Hepatocyte (in vitro differentiated cells): ENCODE results near the gene MSANTD2. TPM values are rescaled to one million over a fixed set of nuclear protein-coding genes. Genes with fewer than 3 reads are reported as not detected.

Experiments
- DNase-seq: peaks from one replicate; pipeline ENCODE4 v3.0.0-alpha.2; 2016; ENCODE audit warnings: low spot score
- H2AFZ ChIP-seq: fragments of 200-600 bp; sonication (generic); 2 replicates; pipeline ENCODE4 v1.6.0; 2016; ENCODE audit warnings: antibody characterized with exemption, mild to moderate bottlenecking
- H3K27ac ChIP-seq: fragments of 200-600 bp; sonication (generic); 2 replicates; pipeline ENCODE4 v1.5.1; 2016; ENCODE audit warnings: mild to moderate bottlenecking
- H3K27me3 ChIP-seq: fragments of 200-600 bp; sonication (generic); 2 replicates; pipeline ENCODE4 v1.6.1; 2016
- H3K36me3 ChIP-seq: fragments of 200-600 bp; sonication (generic); replicated peaks from 2 replicates; pipeline ENCODE4 v1.5.1; 2016; ENCODE audit warnings: low read depth; ENCODE audit not compliant: insufficient read depth
- H3K4me1 ChIP-seq: fragments of 200-600 bp; sonication (generic); 2 replicates; pipeline ENCODE4 v1.5.1; 2016; ENCODE audit warnings: mild to moderate bottlenecking, moderate library complexity; ENCODE audit not compliant: insufficient read depth
- H3K4me2 ChIP-seq: fragments of 200-600 bp; sonication (generic); 2 replicates; pipeline ENCODE4 v1.6.0; 2016
- H3K4me3 ChIP-seq: fragments of 200-600 bp; sonication (generic); 2 replicates; pipeline ENCODE4 v1.5.1; 2016; ENCODE audit warnings: mild to moderate bottlenecking
- H3K79me2 ChIP-seq: fragments of 200-600 bp; sonication (generic); 2 replicates; pipeline ENCODE4 v1.6.0; 2017; ENCODE audit warnings: mild to moderate bottlenecking
- H3K9me2 ChIP-seq: fragments of 200-600 bp; sonication (generic); replicated peaks from 2 replicates; pipeline ENCODE4 v1.6.0; 2017; ENCODE audit warnings: mild to moderate bottlenecking; ENCODE audit not compliant: insufficient read depth
- H3K9me3 ChIP-seq: fragments of 200-600 bp; sonication (generic); 2 replicates; pipeline ENCODE4 v1.5.1; 2016; ENCODE audit warnings: low read depth, mild to moderate bottlenecking
- H4K20me1 ChIP-seq: fragments of 200-600 bp; sonication (generic); 2 replicates; pipeline ENCODE4 v1.6.0; 2016; ENCODE audit warnings: mild to moderate bottlenecking; ENCODE audit not compliant: insufficient read depth, poor library complexity, severe bottlenecking
- EZH2 ChIP-seq: fragments of 200-600 bp; sonication (generic); IDR thresholded peaks from 2 replicates; pipeline ENCODE4 v1.6.1; 2016; ENCODE audit warnings: antibody characterized with exemption, mild to moderate bottlenecking, borderline replicate concordance
- EZH2phosphoT487 ChIP-seq: fragments of 200-600 bp; sonication (generic); IDR thresholded peaks from one replicate; pipeline ENCODE4 v1.6.1; 2018; ENCODE audit warnings: antibody characterized with exemption, mild to moderate bottlenecking, low read depth, moderate library complexity; ENCODE audit not compliant: unreplicated experiment, severe bottlenecking
- WGBS: methylation state at CpG from one replicate; pipeline ENCODE4 v1.1.6; 2016; ENCODE audit warnings: low lambda C conversion rate; ENCODE audit errors: missing lambda C conversion rate; 5-methylcytosine and 5-hydroxymethylcytosine counted together
- polyA plus RNA-seq: library from polyadenylated mRNA; unstranded; fragments of >200 nt; fragmentation: Nextera tagmentation; extraction: Ambion mirVana; gene quantifications from 2 replicates; pipeline ENCODE4 v1.2.1, GENCODE V29; 2016
- total RNA-seq: library from RNA; depleted of rRNA; stranded (reverse); fragments of >200 nt; gene quantifications from 2 replicates; pipeline ENCODE4 v1.2.3, GENCODE V29; 2014
- TF ChIP-seq, protein P1 (sequence below): fragments of 200-600 bp; sonication (generic); IDR thresholded peaks from 2 replicates; pipeline ENCODE4 v1.5.1; 2016; ENCODE audit warnings: antibody characterized with exemption, mild to moderate bottlenecking; ENCODE audit not compliant: poor library complexity

Gene MSANTD2
- total and polyA plus RNA-seq, 2 experiments from 2014 or later: 11.2 to 18.3 TPM

DNA sequence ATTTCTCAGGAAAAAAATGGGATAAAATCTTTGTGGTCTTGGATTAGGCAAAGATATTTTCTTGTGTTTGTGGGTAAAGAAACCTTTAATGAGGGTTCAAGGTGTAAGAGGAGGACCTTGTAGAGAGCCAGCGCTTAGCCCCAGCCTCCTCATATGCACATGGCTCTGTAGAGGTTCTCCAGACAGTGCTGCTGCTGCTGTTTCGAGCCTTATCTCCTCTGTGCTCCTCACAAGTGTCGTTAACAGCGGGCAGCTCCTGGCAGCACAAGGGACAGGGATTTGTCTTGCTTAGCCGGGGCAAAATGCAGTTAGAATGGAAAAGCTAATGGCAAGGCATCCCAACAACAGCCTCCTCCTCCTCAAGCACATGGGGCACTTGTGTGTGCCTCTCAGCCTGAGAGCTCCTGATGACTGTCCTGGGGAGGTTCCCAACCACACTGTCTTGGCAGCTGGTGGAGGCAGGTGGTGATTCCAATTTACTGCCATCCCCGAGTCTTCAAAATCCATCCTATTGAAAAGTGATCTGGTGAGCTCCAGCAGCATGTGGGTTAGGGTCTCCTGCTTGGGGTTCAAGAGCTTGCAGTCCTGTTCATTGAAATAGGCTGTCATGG, 7.6 kb upstream of the MSANTD2 start:
- no peak for DNase-seq
- Histone ChIP-seq H3K9me3 (no peaks in the 10 kb centered on the region), H3K36me3 (no peaks in the 10 kb centered on the region), H3K4me1 (no peaks in the 10 kb centered on the region), H3K27me3 (peaks cover 2% of the 10 kb centered on the region), H3K79me2 (no peaks in the 10 kb centered on the region), H4K20me1 (no peaks in the 10 kb centered on the region), H3K4me2 (no peak overlapping the region), H3K4me3 (no peak overlapping the region), H3K9me2 (no peaks in the 10 kb centered on the region), H2AFZ (no peak overlapping the region), H3K27ac (no peak overlapping the region)
- WGBS: 69% methylated on average over 6 of the region's 6 CpGs
- TF ChIP-seq, protein P1, sequence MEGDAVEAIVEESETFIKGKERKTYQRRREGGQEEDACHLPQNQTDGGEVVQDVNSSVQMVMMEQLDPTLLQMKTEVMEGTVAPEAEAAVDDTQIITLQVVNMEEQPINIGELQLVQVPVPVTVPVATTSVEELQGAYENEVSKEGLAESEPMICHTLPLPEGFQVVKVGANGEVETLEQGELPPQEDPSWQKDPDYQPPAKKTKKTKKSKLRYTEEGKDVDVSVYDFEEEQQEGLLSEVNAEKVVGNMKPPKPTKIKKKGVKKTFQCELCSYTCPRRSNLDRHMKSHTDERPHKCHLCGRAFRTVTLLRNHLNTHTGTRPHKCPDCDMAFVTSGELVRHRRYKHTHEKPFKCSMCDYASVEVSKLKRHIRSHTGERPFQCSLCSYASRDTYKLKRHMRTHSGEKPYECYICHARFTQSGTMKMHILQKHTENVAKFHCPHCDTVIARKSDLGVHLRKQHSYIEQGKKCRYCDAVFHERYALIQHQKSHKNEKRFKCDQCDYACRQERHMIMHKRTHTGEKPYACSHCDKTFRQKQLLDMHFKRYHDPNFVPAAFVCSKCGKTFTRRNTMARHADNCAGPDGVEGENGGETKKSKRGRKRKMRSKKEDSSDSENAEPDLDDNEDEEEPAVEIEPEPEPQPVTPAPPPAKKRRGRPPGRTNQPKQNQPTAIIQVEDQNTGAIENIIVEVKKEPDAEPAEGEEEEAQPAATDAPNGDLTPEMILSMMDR: no peak
- no peak for TF ChIP-seq EZH2
- no peak for TF ChIP-seq EZH2phosphoT487

DNA sequence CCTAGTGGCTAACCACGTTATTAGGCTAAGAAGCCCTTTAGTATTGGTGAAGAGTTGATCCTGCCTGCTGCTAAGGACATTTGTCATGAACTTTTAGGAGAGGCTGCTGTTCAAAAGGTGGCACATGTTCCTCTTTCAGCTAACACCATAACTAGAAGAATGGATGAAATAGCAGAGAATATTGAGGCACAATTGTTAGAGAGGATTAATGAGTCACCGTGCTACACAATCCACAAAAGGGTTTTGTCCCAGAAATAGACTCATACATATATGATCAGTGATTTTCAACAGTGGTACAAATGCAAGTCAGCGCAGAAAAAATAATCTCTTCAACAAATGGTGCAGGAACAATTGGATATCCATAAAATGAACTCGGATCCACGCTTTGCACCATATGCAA, 7.0 kb upstream of the MSANTD2 start:
- Histone ChIP-seq H3K27me3 (no peaks in the 10 kb centered on the region), H4K20me1 (no peaks in the 10 kb centered on the region), H3K9me2 (no peaks in the 10 kb centered on the region), H3K4me2 (no peak overlapping the region), H3K79me2 (no peaks in the 10 kb centered on the region), H3K4me3 (no peak overlapping the region), H3K4me1 (no peaks in the 10 kb centered on the region), H3K36me3 (no peaks in the 10 kb centered on the region), H3K9me3 (no peaks in the 10 kb centered on the region), H3K27ac (no peak overlapping the region), H2AFZ (no peak overlapping the region)
- no peak for DNase-seq
- 93% methylated on average over 5 of the region's 5 CpGs for WGBS
- TF ChIP-seq, protein P1: no peak
- TF ChIP-seq EZH2phosphoT487: no peak
- no peak for TF ChIP-seq EZH2

GRCh38 chr11:124804884-124805283, 4.7 kb upstream of the MSANTD2 start:
- Histone ChIP-seq H2AFZ (no peak overlapping the region), H3K4me1 (peaks cover 7% of the 10 kb centered on the region), H3K4me3 (no peak overlapping the region), H3K9me3 (no peaks in the 10 kb centered on the region), H3K36me3 (no peaks in the 10 kb centered on the region), H3K79me2 (no peaks in the 10 kb centered on the region), H3K27ac (no peak overlapping the region), H3K9me2 (no peaks in the 10 kb centered on the region), H4K20me1 (no peaks in the 10 kb centered on the region), H3K27me3 (no peaks in the 10 kb centered on the region), H3K4me2 (no peak overlapping the region)
- no peak for DNase-seq
- 90% methylated on average over 3 of the region's 3 CpGs for WGBS
- TF ChIP-seq, protein P1: no peak
- TF ChIP-seq EZH2phosphoT487 (no peak), EZH2 (no peak)
